Activated CD4-positive, CD25-positive, alpha-beta regulatory T cell treated with anti-CD3 and anti-CD28 coated beads, Interleukin-2, amount 50 U/mL, for 72 hours (primary cell): ENCODE measurements around the gene FLACC1.
"Not testable (repeated sequence)": the region's sequence is repeated elsewhere in the genome, so short reads cannot be mapped to it uniquely, and the experiment has no call there.

Experiments used
- DNase-seq: peaks from one replicate; pipeline ENCODE4 v3.0.0; 2021

The FLACC1 gene

GRCh38 chr2:201248288-201248844 is 108.8 kb downstream of the FLACC1 start:
- no peak for DNase-seq

GRCh38 chr2:201246280-201246679 is 110.9 kb downstream of the FLACC1 start:
- DNase-seq: no peak

- no peak for DNase-seq
Observed at GRCh38 chr2:201244829-201245228, 112.3 kb downstream of the FLACC1 start.

GRCh38 chr2:201242571-201243277 is 114.4 kb downstream of the FLACC1 start:
- no peak for DNase-seq

- not testable (repeated sequence) for DNase-seq
Observed at GRCh38 chr2:201239167-201239935, 117.8 kb downstream of the FLACC1 start.
